ENCODE results near the gene INSRR. TPM values are rescaled to one million over a fixed set of nuclear protein-coding genes. Genes with fewer than 3 reads are reported as not detected.

The INSRR gene
- total RNA-seq, 6 experiments from 2014 or later = not detected

DNA sequence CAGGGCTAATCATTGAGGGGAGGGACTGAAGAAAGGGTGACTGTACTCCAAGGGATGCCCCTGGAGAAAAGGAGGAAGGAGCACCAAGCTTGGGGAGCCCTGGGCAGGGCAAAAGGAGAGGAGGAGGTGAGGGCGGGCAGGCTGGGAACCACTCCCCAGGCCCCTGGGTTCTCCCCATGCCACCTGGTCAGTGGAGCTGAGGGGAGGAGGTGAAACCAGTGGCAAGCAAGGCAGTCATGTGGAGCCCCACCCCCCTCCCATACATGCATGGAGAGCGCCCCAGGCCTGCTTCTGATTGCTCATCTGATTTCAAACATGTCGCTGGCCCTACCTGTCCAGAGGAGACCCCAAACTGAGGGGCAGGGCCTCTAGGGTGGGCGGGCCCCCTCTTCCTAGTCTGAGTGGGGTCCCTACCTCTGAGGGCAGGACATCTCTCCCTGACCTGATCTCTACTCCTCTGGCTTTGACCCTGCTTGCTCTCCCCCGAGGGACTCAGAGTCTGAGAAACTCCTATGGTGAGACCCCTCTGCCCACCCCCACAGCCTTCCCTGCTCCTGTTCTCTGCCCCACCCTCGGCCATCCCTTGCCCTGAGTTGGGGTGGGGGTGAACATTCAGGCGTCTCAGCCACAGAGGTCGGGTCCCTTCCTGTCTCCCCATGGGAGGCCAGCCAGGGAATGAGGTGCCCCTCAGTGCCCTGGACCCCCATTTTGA, 18.6 kb downstream of the INSRR start:
- Mint-ChIP-seq H3K4me3 (no peak overlapping the region), H3K9me3 (no peaks in the 10 kb centered on the region), H3K36me3 (ENCODE audit: low read depth) (no peaks in the 10 kb centered on the region), H3K27me3 (ENCODE audit: insufficient read depth) (peaks cover 35% of the 10 kb centered on the region), H3K4me1 (ENCODE audit: low read depth) (no peaks in the 10 kb centered on the region), H3K27ac (no peak overlapping the region)
- TF ChIP-seq CTCF (IDR thresholded peaks at IDR 0.05) = no peak
- DNase-seq = no peak

DNA sequence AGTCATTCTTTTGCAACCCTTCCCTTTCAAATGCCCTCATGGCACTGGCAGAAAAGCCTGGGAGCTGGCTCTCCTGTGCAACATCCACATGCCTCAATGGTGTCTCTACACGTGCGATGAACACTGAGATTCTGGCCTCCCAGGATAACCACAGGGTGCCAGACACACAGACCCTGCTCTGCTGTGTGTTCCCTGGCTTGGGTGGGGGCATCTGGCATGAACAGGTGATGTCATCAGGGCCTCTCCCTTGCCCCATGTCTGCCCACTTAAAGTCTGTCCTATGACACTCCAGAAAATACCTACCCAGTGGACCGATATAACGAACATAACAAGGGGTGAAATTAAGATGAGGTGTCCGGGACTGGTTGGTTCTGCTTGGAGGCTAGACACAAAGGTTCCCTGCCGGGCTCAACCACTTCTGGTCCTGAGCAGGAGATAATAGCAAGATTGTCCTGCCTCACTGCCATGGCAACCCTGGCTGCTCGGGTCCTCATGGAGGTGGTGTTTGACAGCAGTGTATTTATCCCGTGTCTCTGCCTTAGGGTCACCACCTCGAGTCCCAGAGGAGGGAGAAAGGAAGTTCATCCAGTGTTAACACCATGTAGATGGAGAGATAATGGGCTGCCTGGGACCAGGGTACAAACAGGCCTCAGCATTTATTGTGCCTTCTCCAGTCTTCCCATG, 19.3 kb downstream of the INSRR start:
- Mint-ChIP-seq H3K4me3 (no peak overlapping the region), H3K4me1 (ENCODE audit: low read depth) (no peaks in the 10 kb centered on the region), H3K27me3 (ENCODE audit: insufficient read depth) (peaks cover 41% of the 10 kb centered on the region), H3K9me3 (no peaks in the 10 kb centered on the region), H3K36me3 (ENCODE audit: low read depth) (no peaks in the 10 kb centered on the region), H3K27ac (no peak overlapping the region)
- no peak for TF ChIP-seq CTCF (IDR thresholded peaks at IDR 0.05)
- no peak for DNase-seq

GRCh38 chr1:156838972-156839371, 19.9 kb downstream of the INSRR start:
- Mint-ChIP-seq H3K27me3 (ENCODE audit: insufficient read depth) (peaks cover 42% of the 10 kb centered on the region), H3K4me1 (ENCODE audit: low read depth) (no peaks in the 10 kb centered on the region), H3K4me3 (no peak overlapping the region), H3K27ac (no peak overlapping the region), H3K9me3 (no peaks in the 10 kb centered on the region), H3K36me3 (ENCODE audit: low read depth) (no peaks in the 10 kb centered on the region)
- TF ChIP-seq CTCF (IDR thresholded peaks at IDR 0.05) = peak; percentile 92
- DNase-seq = no peak

DNA sequence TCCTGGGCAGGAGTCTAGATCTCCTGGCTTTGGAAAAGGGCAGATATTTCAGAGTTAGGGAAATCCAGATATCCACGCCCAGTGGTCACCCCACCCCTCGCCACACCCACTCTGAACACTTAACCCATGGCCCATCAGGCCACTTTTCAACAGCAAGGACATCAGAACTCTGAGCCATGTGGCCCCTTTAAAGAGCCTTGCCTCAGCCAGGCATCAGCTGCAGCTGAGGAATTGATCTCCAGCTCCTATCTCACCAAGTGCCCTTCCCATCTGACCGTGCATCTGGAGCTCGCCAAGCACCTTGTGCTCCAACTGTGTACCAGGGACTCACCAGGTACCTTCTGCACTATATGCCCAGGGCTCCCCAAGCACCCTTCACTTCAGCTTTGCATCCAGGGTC, 22.0 kb downstream of the INSRR start:
- Mint-ChIP-seq H3K27me3 (ENCODE audit: insufficient read depth) (peaks cover 49% of the 10 kb centered on the region), H3K4me1 (ENCODE audit: low read depth) (no peaks in the 10 kb centered on the region), H3K9me3 (no peaks in the 10 kb centered on the region), H3K27ac (no peak overlapping the region), H3K4me3 (no peak overlapping the region), H3K36me3 (ENCODE audit: low read depth) (no peaks in the 10 kb centered on the region)
- no peak for TF ChIP-seq CTCF (IDR thresholded peaks at IDR 0.05)
- no peak for DNase-seq

DNA sequence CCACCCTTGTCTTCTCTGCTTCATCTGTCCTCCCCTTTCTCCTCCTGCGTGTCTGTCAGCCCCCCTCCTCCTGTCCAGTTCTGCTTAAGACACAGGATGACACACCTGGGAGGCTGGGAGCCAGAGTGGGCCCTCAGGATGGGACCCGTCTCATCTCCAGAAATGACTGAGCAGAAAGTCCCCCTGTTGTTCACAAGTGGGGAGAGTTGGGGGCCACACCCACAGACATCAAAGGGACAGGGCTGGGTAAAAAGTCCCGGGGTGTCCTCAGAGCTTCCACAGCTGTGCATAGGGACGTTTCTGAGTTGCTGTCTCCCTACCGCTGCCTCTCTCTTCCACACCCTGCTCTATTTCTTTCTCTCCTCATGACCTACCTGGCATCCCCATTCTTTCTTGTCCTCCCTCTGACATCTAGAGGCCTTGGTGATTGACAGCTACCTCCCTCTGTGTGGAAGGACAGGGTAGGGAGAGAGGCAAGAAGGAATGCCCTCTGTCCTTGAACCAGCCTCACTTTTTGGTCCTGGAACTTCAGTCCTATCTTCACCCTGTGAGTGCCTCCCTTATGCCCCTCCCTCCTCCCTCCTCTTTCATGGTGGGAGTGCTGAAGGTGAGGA, 22.8 kb downstream of the INSRR start:
- no peaks in the 10 kb centered on the region for H3K9me3 Mint-ChIP-seq
- no peaks in the 10 kb centered on the region for H3K36me3 Mint-ChIP-seq (ENCODE audit: low read depth)
- H3K4me1 Mint-ChIP-seq (ENCODE audit: low read depth) = no peaks in the 10 kb centered on the region
- no peak for TF ChIP-seq CTCF (IDR thresholded peaks at IDR 0.05)
- no peak overlapping the region for H3K4me3 Mint-ChIP-seq
- no peak for DNase-seq
- no peak overlapping the region for H3K27ac Mint-ChIP-seq
- H3K27me3 Mint-ChIP-seq (ENCODE audit: insufficient read depth) = peaks cover 53% of the 10 kb centered on the region

Data from HFFc6 (cell line).